ENCODE results near the gene KIAA1755.

The KIAA1755 gene

GRCh38 chr20:38219006-38219950, 41.3 kb downstream of the KIAA1755 start:
- DNase-seq (ENCODE audit: low read depth in 3 of 3): no peak

DNA sequence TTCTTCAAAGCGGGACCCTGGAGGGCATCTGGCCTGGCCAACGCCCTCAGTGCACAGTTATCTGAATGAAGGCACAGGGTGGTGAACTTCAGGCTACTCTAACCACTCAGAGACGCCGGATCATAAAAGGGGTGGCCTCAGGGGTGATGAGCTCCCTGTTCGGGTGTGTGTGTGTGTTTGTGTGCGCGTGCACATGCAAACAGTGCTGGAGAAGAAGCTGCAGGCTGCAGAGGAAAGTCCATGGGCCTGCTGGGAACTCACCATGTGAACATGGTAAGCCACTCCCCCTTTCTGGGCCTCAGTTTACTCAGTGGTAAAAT, 42.0 kb downstream of the KIAA1755 start:
- DNase-seq (ENCODE audit: low read depth in 3 of 3): no peak

DNA sequence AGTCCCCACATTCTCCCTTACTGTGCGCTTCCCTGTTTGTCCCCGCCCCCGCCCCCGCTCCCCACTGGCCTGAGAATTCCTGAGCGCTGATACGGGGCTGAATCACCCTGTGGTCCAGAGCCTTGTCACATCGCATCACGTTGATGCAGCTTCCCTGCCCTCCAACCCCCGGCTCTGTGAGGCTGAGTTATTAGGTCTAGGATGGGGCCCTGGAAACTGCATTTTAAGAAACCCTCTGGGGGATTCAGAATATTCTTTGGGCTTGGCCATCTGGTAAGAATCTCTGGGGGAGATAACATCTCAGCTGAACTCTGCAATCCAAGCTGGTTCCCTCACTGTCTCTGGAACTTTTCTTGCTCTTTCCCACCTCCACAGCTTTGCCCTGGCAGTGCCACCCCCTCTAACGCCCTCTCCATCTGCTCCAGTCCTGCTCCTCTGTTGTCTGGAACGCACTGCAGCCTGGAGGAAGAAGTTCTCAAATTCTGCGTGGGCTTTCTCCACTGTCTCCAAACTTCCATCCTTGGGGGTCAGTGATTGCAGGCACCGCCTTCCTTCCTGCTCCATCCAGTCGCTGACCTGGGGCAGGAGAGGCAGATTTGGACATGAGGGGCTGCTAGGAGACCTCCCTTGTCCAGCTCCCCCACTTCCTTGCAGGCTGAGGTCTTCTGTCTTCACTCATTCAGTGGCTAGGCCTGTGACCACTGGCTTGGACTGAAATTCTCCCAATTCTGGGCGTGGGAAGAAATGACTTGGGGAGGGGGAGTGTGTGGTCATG, 42.6 kb downstream of the KIAA1755 start:
- DNase-seq (ENCODE audit: low read depth in 3 of 3): no peak

GRCh38 chr20:38216746-38217595, 43.6 kb downstream of the KIAA1755 start:
- no peak for DNase-seq (ENCODE audit: low read depth in 3 of 3)

GRCh38 chr20:38216201-38216600, 44.3 kb downstream of the KIAA1755 start:
- DNase-seq (ENCODE audit: low read depth in 3 of 3): no peak

- DNase-seq (ENCODE audit: low read depth in 3 of 3): no peak
Measured at GRCh38 chr20:38215194-38216182, 45.0 kb downstream of the KIAA1755 start.

- no peak for DNase-seq (ENCODE audit: low read depth in 3 of 3)
Measured at GRCh38 chr20:38214256-38215193, 46.0 kb downstream of the KIAA1755 start.

GRCh38 chr20:38213607-38213940, 47.0 kb downstream of the KIAA1755 start:
- no peak for DNase-seq (ENCODE audit: low read depth in 3 of 3)

DNA sequence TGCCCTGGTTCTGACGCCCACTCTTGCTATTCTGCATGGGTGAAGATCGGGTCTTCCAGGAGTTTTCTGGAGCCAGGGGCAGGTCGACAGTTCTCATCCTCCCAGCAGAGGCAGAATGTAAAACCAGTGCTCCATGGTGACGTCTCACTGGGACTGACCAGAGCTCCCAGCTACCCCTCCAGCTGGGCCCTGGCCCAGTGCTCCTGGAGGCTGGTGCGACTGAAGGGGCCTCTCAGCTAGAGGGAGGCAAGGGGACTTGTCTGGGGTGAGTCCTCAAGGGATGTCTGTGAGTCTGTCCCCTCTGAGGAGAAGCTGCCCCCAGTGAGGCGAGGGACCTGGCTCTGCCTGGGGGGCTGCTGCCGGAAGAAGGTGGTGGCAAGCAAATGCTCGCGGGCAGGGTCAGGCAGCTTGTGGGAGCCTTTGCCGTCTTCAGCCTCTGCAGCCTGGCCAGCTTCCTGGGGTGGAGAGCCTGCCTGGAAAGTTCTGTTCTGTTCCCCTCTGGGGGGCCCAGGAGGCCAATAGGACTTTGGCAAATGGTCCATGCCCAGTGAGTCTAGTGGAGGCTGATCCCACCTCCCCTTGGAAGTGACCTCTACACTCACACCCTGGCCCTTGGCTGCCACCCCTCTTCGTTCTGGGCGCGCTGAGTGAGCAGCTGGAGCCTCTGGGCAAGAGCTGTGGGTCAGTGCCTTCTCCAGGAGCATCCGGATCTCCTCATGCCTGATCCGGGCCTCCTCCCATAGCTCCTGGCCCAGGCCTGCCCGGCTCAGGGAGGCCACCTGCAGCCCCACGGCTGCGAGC, 47.5 kb downstream of the KIAA1755 start:
- no peak for DNase-seq (ENCODE audit: low read depth in 3 of 3)

GRCh38 chr20:38211200-38212097, 49.1 kb downstream of the KIAA1755 start:
- no peak for DNase-seq (ENCODE audit: low read depth in 3 of 3)

- DNase-seq (ENCODE audit: low read depth in 3 of 3): no peak
Measured at GRCh38 chr20:38210741-38211140, 49.8 kb downstream of the KIAA1755 start.

- no peak for DNase-seq (ENCODE audit: low read depth in 3 of 3)
Measured at GRCh38 chr20:38209736-38210405, 50.7 kb downstream of the KIAA1755 start.

GRCh38 chr20:38209054-38209675, 51.4 kb downstream of the KIAA1755 start:
- no peak for DNase-seq (ENCODE audit: low read depth in 3 of 3)

DNA sequence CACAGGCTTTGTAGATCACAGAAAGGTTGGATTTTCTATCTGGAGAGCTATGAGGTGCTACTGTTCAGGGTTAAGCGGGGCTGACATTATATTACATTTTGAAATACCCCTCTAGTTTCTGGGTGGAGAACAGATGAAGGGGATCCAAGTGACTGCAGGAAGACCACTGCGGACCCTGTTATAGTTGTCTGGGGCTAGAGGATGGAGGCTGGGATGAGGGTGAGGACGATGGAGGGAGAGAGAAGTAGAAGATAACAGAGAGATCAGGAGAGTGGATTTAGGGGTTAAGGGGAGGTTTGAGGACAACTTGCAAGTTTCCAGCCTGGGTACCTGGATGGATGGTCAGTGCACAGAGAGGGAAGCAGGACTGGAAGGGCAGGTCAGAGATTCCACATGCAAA, 52.0 kb downstream of the KIAA1755 start:
- DNase-seq (ENCODE audit: low read depth in 3 of 3): no peak

DNA sequence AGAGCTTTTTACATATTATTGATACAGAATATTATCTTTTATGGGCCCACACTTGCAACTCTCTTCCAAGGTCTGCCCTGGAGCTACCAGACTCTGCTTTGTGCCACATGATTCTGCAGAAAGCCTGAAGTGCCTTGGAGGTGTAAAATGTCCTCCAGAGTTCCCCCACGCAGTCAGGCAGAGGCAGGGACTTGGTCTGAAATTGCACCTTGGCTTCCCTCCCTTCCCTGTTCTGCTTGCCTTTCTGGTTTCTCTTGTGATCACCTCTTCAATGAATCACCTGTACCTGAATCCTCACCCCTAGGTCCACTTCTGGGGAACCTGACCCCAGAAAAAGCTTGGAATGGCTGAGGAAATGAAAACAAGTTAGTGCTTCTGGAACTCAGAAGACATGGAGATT, 52.4 kb downstream of the KIAA1755 start:
- DNase-seq (ENCODE audit: low read depth in 3 of 3): no peak

DNA sequence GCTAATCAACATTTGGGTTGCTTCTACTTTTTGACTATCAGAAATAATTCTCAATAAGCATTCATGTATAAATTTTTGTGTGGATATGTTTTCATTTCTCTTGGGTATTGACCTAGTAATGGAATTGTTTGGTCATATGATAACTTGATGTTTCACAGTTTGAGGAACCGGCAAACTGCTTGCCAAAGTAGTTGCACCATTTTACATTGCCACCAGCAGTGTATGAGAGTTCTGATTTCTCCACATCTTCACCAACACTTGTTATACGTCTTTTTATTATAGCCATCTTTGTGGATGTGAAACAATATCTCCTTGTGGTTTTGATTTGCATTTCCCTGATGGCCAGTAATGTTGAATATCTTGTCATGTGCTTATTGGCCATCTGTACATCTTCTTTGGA, 52.9 kb downstream of the KIAA1755 start:
- no peak for DNase-seq (ENCODE audit: low read depth in 3 of 3)

GRCh38 chr20:38205001-38205400, 55.5 kb downstream of the KIAA1755 start:
- no peak for DNase-seq (ENCODE audit: low read depth in 3 of 3)

Data from stimulated activated CD4-positive, alpha-beta T cell treated with anti-CD3 and anti-CD28 coated beads, TNF-alpha, amount 100 ng/mL, for 24 hours (primary cell).